NB4 (cell line): ENCODE results near the gene CAP2.

Source experiments
- DNase-seq: peaks from one replicate; pipeline ENCODE4 v3.0.0; 2010; ENCODE audit warnings: low read depth
- H3K4me3 ChIP-seq: one replicate; pipeline ENCODE4 v1.5.1; 2011; ENCODE audit warnings: mild to moderate bottlenecking, low read depth, low read length, moderate library complexity
- CTCF ChIP-seq: IDR thresholded peaks from one replicate; pipeline ENCODE4 v1.5.1; 2012; ENCODE audit warnings: low read depth, low read length
- MYC ChIP-seq: IDR thresholded peaks from 2 replicates; pipeline ENCODE4 v1.6.1; 2011; ENCODE audit warnings: low read depth, low read length
- POLR2A ChIP-seq: IDR thresholded peaks from 2 replicates; pipeline ENCODE4 v1.6.1; 2011; ENCODE audit warnings: mild to moderate bottlenecking; ENCODE audit not compliant: insufficient read length; ENCODE audit errors: extremely low read depth
- TF ChIP-seq, protein P1 (sequence below): IDR thresholded peaks from 2 replicates; pipeline ENCODE4 v1.6.1; 2011; ENCODE audit warnings: low read depth, low read length

The CAP2 gene

GRCh38 chr6:17511580-17511979 lies 118.2 kb downstream of the CAP2 start:
- no peak for DNase-seq
- TF ChIP-seq POLR2A (no peak), CTCF (no peak), MYC (no peak)
- TF ChIP-seq, protein P1, sequence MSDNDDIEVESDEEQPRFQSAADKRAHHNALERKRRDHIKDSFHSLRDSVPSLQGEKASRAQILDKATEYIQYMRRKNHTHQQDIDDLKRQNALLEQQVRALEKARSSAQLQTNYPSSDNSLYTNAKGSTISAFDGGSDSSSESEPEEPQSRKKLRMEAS = no peak
- no peak overlapping the region for H3K4me3 ChIP-seq

- DNase-seq = no peak
- TF ChIP-seq, protein P1 = no peak
- TF ChIP-seq CTCF (no peak), MYC (no peak), POLR2A (no peak)
- no peak overlapping the region for H3K4me3 ChIP-seq
Observed at GRCh38 chr6:17519120-17519519, 125.7 kb downstream of the CAP2 start.

DNA sequence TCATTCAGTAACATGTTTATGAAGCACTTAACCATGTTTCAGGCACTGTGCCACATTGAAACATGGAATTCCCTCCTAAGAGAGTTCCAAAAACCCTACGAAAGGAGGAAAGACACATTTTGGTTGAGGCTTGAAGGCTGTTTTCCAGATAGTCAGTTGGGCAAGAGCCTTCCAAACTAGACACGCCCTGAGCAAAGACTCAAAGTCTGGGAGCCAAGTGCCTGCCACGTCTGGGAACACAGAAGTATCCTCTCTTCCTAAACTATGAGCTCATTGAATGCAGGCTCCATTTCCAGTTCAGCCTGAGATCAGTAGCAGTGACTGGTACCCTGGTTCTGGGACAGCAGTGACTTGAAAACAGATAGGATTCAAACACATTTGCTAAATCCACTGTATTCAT lies 132.2 kb downstream of the CAP2 start:
- no peak overlapping the region for H3K4me3 ChIP-seq
- TF ChIP-seq MYC (no peak), CTCF (no peak), POLR2A (no peak)
- TF ChIP-seq, protein P1 = no peak
- DNase-seq = no peak

DNA sequence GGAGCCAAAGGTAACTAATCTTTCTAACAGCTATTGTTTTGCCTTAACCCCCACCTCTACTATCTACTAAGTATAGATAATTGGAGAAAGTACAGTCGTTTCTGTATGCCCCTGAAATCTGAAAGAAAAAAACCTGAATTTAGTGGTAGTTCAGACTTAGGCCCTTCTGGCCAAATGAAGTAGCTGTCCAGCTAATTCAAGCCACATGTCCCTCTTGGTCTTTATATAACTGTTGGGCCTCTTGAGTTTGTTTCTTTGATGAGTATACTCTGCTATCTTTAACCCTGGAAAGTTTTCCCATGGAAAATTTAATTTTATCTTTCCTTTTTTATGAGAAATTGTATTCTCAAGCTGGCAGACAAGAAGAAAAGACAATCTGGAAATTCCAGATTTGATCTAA lies 133.7 kb downstream of the CAP2 start:
- DNase-seq = no peak
- no peak overlapping the region for H3K4me3 ChIP-seq

GRCh38 chr6:17530321-17530835 lies 137.0 kb downstream of the CAP2 start:
- no peak for TF ChIP-seq CTCF
- TF ChIP-seq, protein P1 = no peak
- no peak for TF ChIP-seq POLR2A
- no peak for TF ChIP-seq MYC
- no peak overlapping the region for H3K4me3 ChIP-seq
- no peak for DNase-seq

More for the DNA sequence above, 133.7 kb downstream of the CAP2 start:
- TF ChIP-seq MYC (no peak), POLR2A (no peak), CTCF (no peak)
- TF ChIP-seq, protein P1 = no peak

DNA sequence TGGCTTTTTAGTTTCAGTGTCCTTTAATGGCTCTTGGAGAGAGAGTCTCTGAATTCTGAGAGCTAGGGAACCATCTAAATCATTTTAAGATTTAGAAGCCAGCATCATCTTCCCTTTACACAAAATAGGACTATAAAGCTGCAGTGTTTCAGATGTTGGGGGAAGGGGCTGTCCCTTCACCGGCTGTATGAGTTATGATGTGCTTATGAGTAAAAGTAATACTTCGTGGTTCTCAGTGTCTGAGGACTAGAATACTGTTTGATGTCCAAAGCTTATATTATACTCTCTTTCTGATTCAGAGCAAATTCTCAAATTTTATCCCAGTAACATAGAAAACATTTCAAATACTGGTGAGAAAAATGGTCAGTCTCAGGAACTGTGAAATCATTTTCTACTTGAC lies 143.2 kb downstream of the CAP2 start:
- H3K4me3 ChIP-seq = no peak overlapping the region
- DNase-seq = no peak
- TF ChIP-seq CTCF (no peak), POLR2A (no peak)
